Measurements from ENCODE around the gene MEGF11. TPM values are rescaled to one million over a fixed set of nuclear protein-coding genes. Genes with fewer than 3 reads are reported as not detected.

Gene MEGF11
- total RNA-seq, 2 donors from 2014 or later: not detected

DNA sequence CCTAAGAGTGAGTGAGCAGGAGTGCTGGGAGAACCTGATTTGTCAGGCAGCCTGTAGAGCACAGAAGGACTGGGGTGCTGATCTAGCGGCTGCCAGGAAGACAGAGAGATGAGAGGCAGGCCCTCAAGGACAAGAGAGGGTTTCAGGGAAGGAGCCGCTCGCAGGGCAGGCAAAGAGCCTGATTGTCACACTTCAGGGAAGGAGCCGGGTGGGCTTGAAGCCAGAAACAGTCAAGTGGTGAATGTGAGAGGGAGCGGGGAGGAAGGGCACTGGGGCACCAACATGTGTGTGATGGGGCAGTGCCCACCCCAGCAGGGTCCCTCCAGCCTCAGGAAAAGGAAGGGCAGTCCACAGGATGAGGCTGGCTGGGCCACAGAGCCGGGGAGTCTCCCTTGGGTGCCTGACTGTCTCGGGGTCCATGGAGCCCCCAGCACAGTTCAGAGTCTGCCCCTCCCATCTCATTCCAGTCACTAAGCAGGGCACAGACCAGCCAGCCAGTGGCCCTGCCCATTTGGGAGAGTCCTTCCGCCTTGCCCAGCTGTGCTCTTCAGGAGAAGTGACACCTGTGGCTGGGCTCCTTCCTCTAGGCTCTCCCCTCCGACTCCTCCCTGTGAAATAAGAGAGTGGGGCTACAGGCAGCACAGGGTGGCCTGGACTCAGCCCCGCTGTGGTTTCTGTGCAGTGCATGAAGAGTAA lies 235.6 kb downstream of the MEGF11 start:
- Histone ChIP-seq H3K4me1 (no peaks in the 10 kb centered on the region), H3K9me3 (no peaks in the 10 kb centered on the region), H3K4me3 (no peak overlapping the region), H3K36me3 (no peaks in the 10 kb centered on the region), H3K27me3 (no peaks in the 10 kb centered on the region), H3K9ac (ENCODE audit: low read depth in 2 of 2, low read length in 2 of 2) (no peak overlapping the region), H3K27ac (no peak overlapping the region)
- intact Hi-C loops (cut with DNase I): no loop called here
- DNase-seq: no peak
- TF ChIP-seq, protein P1, sequence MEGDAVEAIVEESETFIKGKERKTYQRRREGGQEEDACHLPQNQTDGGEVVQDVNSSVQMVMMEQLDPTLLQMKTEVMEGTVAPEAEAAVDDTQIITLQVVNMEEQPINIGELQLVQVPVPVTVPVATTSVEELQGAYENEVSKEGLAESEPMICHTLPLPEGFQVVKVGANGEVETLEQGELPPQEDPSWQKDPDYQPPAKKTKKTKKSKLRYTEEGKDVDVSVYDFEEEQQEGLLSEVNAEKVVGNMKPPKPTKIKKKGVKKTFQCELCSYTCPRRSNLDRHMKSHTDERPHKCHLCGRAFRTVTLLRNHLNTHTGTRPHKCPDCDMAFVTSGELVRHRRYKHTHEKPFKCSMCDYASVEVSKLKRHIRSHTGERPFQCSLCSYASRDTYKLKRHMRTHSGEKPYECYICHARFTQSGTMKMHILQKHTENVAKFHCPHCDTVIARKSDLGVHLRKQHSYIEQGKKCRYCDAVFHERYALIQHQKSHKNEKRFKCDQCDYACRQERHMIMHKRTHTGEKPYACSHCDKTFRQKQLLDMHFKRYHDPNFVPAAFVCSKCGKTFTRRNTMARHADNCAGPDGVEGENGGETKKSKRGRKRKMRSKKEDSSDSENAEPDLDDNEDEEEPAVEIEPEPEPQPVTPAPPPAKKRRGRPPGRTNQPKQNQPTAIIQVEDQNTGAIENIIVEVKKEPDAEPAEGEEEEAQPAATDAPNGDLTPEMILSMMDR (IDR thresholded peaks at IDR 0.05): no peak

DNA sequence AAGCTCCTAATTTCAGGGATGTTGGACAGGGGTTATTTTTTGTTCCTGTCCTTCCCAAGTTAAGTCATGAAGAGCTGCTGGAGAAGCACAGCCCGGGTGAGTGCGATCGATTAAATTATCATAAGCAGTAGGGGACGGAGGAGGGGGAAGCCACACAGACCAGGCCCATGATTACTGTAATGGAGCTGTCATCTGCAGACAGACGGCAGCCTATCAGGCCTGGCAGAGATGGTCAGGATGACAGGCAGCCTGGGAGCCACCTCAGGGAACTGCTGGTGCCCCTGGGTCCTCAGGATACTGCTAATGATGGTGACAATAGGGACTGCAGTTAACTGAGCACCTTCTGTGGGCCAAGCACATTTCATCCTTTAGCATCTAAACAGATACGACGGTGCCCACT lies 236.6 kb downstream of the MEGF11 start:
- Histone ChIP-seq H3K27ac (no peak overlapping the region), H3K27me3 (no peaks in the 10 kb centered on the region), H3K9me3 (no peaks in the 10 kb centered on the region), H3K4me3 (no peak overlapping the region), H3K9ac (ENCODE audit: low read depth in 2 of 2, low read length in 2 of 2) (no peak overlapping the region), H3K36me3 (no peaks in the 10 kb centered on the region), H3K4me1 (no peaks in the 10 kb centered on the region)
- DNase-seq: no peak
- TF ChIP-seq, protein P1 (IDR thresholded peaks at IDR 0.05): no peak
- intact Hi-C loops (cut with DNase I): no loop called here

DNA sequence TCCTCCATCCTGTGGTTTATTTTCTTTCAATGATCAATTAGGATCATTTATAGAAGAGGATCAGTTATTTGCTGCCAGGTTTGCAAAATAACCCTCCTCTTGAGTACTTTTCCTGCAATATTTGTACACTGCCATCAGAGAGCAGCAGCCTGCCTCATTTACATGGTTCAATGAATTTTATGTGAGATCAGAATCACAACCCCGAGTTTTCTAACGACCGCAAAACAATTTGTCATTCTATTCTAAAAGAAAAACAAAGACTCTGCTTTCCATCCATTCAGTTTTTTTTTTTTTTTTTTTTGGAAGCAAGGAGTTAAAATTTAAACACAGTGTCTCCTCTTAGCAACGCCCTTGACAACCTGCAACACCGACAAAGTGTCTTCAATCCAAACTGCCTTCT lies 237.4 kb downstream of the MEGF11 start:
- no peaks in the 10 kb centered on the region for H3K9me3 ChIP-seq
- H3K4me3 ChIP-seq: no peak overlapping the region
- TF ChIP-seq, protein P1 (IDR thresholded peaks at IDR 0.05): no peak
- H3K4me1 ChIP-seq: no peaks in the 10 kb centered on the region
- no peaks in the 10 kb centered on the region for H3K27me3 ChIP-seq
- intact Hi-C loops (cut with DNase I): no loop called here
- H3K27ac ChIP-seq: no peak overlapping the region
- DNase-seq: no peak
- H3K9ac ChIP-seq (ENCODE audit: low read depth in 2 of 2, low read length in 2 of 2): no peak overlapping the region
- H3K36me3 ChIP-seq: no peaks in the 10 kb centered on the region

DNA sequence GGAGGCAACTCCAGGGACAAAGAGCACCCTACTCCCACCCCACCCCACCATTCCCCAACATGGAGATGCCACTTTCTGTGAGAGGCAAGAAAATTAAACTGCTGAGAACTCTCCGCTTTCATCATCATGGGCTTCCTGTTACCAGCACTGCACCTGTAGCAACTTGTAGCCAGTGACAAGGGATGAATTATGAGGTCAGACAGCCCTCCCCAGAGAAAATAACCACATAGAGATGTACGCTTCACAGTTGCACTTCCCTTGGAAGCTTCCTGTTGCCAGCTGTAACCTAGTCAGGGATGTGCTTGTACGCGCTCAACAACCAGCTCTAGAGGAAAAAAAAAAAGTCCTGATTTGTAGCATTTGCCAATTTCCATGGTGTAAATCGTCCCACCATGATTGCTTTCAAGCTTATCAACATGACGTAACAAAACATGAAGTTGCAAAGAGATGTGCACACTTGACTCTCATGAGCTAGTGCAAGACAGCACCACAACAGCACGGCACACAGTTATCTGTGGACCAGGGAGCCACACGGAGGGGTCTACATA lies 238.8 kb downstream of the MEGF11 start:
- no peak overlapping the region for H3K4me3 ChIP-seq
- no peak overlapping the region for H3K27ac ChIP-seq
- TF ChIP-seq, protein P1 (IDR thresholded peaks at IDR 0.05): no peak
- H3K36me3 ChIP-seq: no peaks in the 10 kb centered on the region
- DNase-seq: no peak
- no peaks in the 10 kb centered on the region for H3K27me3 ChIP-seq
- H3K4me1 ChIP-seq: no peaks in the 10 kb centered on the region
- H3K9me3 ChIP-seq: no peaks in the 10 kb centered on the region
- H3K9ac ChIP-seq (ENCODE audit: low read depth in 2 of 2, low read length in 2 of 2): no peak overlapping the region
- intact Hi-C loops (cut with DNase I): no loop called here

DNA sequence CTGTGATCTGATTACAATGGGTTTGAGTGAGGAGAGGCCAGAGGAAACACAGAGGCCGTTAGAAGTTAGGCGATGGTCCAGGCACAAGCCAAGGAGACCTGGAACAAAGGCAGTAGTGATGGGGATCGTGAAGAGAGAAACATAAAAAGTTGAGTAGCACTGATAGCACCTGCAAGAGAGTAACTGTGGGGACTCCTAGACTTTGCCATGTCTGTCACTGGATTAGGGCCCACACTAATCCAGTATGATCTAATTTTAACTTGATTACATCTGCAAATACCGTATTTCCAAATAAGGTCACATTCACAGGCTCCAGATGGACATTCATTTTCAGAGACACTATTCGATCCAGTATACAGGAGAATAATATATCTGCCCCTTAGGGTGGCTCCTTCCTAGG lies 239.5 kb downstream of the MEGF11 start:
- TF ChIP-seq, protein P1 (IDR thresholded peaks at IDR 0.05): no peak
- intact Hi-C loops (cut with DNase I): no loop called here
- H3K4me3 ChIP-seq: no peak overlapping the region

More for the DNA sequence above, 239.5 kb downstream of the MEGF11 start:
- Histone ChIP-seq H3K9ac (ENCODE audit: low read depth in 2 of 2, low read length in 2 of 2) (no peak overlapping the region), H3K27me3 (no peaks in the 10 kb centered on the region), H3K36me3 (no peaks in the 10 kb centered on the region), H3K9me3 (no peaks in the 10 kb centered on the region), H3K4me1 (no peaks in the 10 kb centered on the region), H3K27ac (no peak overlapping the region)
- no peak for DNase-seq
